ENCODE results near the gene NDUFB4.
"Not testable (repeated sequence)": the region's sequence is repeated elsewhere in the genome, so short reads cannot be mapped to it uniquely, and the experiment has no call there.

NDUFB4 gene

DNA sequence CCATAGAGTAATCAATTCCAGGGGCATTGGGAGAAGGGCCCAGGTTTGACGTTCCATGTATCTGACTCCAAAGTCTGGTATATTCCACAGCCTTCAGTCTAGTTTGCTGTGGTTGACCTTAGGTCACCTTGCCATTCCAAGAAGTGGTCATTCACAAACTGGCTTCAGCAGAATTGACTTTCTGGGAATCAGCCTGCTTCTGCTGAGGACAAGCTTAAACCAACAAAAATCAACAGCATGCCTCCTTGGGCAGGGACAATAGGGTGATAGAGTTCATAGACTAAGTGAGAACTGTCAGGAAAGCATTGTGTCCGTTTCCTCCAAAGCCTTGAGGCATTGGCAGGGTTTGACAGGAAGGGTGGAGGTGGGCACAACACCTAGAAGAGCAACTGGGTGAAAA lies 24.1 kb upstream of the NDUFB4 start:
- no peak for DNase-seq

DNA sequence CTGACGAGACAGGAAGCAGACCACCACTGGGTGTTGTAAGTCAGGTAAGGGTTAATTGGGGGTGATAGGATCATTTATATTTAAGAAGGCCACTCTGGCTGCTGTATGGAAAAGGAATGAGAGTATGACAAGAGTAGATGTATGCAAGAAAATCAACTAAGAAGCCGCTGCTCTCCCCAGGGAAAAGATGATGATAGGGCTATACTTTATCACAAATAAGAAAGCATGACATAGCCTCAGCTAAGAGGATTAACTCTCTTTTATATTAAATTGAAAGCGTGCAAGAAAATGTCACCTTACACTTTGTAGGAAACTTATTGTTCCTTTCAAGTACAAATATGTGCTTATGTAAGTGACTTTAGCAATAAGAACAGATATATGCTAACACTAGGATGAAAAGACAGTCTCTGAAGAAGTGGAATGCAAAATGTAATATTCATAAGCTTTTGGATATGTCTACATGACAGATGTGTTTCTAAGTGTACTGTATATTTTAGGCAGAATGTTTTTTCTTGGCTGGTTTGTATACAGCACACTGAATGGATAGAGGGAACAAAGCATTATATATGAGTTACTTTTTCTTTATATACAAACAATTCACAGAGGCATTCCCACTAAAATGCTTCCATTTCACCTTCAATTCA lies 8.7 kb upstream of the NDUFB4 start:
- DNase-seq = no peak

DNA sequence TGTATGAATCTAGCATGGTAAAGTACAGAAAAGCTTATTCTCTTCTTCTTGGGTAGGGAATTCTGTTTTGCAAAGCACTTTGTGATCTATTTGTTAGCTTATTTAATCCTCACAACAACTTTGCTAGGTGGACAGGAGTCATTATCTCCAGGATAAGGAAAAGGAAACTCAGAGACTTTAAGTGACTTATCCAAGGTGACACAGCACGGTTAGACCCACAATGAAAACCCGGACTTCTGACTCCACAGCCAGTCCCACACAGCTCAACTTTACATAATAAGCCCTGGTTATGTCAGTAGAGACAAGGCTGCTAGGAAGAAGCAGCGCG lies 384 bp upstream of the NDUFB4 start:
- DNase-seq = no peak

DNA sequence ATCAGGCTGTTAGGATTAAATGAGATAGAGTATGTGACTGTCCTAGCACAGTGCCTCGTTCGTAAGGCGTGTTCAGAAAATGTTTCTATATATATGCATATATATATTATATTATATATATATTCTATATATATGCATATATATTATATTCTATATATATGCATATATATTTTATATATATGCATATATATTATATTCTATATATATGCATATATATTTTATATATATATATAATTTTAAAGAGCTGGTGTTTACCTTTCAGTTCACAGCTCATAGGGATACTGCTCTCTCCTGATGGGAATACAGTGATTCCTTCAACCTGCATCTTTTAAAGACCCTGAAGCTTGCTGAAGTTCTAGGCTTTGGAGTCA lies 702 bp downstream of the NDUFB4 start:
- no peak for DNase-seq

DNA sequence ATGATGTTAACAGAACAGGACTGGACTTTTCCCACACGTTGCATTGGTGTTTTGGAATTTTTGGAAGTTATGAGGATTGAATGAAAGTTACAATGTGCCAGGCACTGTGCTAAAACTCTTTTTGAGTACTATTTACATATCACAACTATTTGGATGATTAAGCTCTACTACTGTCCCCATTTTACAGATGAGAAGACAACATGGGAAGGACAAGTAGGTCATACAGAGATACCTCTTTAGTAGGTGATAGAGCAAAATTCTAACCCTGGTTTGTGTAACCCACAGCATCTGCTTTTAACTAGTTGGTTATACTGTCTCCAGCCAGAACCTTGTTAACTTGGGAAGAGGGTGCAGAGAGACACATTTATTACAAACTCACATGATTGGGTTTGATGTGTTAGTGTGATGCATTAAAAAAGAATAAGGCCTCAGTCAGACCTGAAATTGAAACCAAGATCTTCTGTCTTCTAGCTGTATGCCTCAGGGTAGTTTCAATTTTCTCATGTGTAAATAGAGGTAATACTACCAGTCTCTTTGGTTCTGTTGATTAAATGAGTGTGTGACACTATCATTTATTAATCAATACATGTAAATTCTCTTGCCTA lies 1.4 kb downstream of the NDUFB4 start:
- DNase-seq = no peak

DNA sequence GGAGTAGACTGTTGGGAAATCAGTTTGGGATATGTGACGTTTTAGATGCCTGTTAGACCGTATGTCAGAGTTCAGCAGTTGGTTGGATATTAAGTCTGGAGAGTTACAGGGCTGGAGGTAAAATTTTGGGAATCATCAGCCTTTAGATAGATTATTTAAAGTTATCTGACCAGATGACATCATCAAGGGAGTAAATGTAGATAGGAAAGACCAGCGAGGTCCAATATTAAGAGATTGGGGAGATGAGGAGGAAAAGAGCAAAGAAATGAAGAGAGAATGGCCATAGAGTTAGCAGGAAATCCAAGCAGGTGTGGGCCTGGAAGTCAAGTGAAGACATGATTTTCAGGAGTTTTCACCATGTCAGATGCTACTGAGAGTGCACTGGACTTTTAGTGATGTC lies 3.1 kb downstream of the NDUFB4 start:
- DNase-seq = no peak

DNA sequence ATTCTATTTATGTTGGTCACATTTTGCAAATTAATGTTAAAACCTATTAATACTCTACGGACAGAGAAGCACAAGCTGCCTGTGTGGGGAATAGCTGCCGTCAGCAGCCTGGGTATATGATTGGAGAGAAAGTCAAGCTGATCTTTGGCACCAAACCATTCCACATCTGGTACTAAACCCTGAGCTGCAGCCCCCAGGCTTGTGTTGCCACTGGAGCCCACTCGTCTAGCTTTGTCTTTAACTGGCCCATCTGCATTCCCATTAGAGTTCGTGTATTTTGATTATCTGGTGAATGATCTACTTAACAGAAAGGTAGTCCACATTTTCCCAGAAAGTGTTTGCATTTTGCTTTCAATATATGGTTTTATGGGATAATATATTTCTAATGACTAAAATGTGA lies 5.4 kb downstream of the NDUFB4 start:
- DNase-seq = no peak

DNA sequence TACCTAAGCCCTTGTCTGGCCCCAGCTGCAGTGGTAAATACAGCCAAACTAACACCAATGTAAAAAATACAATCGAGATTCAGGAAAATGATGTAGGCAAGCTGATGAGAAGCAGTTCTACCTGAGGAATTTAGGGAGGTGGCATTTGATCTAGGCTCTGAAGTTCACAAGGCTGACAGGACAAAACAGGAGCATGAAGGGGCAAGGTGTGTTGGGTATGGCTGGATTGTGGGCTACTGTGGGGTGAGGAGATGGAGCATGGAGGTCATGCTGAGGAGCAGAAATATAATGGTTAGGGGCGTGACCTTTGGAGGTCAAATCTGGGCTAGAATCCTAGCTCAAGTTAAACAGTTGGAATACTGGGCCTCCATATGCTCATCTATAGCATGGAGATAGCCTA lies 6.5 kb downstream of the NDUFB4 start:
- no peak for DNase-seq

DNA sequence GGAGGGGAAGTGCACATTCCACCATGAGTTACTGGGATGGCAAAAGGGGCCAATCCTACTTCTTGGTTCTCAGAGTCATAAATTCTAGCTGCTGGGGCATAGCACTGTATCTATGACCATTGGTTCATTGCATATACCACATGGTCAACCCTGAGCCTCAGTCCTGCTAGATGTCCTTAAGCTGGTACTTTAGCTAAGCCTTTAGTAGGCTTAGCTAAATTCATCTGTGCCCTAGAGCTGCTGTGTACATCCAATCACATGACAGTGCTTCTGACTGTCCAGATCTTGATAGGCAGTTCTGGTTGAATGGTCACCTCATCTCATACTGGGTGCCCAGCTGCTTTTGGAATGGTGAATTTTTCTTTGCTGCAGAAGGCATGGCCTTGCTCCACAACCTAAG lies 8.2 kb downstream of the NDUFB4 start:
- no peak for DNase-seq

DNA sequence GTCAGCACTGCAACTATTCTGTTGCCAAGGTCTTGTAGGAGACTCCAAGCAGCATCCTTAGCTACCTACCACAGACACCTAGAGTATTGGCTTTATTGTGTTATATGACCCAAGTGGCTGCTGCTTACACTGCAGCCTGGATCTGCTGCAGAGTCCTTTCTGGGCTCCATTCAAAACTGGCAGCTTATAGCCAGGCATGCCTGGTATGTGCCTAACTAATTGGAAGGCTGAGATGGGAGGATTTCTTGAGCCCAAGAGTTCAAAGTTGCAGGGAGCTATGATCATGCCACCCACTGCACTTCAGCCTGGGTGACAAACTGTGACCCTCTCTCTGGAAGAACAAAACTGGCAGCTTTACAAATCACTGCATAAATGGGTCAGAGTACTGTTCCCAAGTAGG lies 8.6 kb downstream of the NDUFB4 start:
- DNase-seq = no peak

DNA sequence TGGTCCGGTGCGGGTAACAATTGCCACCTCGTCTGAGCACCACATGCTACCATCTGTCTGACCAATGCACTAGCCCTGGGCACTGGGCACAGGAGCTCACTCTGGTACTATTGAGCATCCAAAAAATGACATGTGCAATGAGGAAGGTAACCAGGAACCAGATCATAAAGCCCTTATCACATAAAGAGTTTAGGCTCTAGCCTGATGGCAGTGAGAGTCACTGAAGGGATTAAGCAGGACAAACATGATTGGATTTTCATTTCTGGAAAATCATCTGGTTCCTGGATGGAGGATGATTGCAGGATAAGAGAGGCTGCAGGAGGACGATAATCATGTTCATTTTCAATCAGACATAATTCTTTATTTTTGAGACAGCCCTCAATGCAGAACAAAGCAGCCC lies 12.4 kb downstream of the NDUFB4 start:
- DNase-seq = no peak

DNA sequence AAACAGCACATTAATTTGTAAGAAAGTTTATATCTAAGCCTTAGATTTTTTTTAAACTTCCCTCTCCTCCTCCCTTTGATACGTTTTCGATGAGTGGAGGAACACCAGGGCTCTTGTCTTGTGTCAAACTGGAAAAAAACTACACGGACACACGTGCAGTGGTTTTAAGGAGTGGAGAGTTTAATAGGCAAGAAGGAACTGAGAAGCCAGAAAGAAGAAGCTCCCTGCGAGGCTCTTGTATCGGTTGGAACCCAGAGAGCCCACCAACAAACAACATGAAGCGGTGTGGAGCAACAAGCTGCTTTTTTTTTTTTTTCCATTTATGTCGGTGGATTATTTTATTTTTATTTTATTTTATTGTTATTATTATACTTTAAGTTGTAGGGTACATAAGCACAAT lies 18.6 kb downstream of the NDUFB4 start:
- no peak for DNase-seq

DNA sequence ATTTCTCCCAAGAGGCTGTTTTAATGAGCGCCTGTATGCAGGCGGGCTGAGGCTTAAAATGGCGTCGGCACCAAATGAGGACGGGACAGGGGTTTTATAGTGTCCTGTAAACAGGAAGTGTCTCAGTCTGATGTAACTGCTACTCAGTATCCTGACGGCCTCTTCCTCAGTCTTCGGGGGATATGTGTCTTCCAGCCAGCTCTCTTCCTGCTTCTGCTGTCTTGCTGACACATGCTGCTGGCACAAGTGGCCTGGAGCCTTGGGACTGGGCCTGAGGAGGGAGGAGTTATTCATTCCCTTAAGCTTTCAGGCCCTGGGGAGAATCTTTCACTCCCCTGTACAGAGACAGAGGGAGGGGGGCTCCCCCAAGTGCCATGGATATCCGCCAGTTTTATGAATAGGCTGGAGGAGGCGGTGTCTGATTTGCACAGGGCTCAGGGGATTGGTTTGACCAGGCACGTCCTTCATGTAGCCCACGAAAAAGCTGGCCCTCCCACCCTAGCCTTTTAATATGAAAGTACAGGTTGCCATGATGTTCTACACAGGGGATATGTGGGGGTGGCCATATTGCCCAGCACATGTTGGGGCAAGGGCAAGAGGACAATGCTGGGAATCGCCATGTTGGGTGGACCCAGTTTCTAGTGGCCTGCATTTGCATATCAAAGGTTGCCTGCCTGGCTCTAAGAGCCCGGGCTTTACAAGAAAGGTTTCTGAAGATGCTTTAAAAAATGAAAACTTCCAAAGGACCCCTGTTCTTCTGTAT lies 19.9 kb downstream of the NDUFB4 start:
- DNase-seq = no peak

DNA sequence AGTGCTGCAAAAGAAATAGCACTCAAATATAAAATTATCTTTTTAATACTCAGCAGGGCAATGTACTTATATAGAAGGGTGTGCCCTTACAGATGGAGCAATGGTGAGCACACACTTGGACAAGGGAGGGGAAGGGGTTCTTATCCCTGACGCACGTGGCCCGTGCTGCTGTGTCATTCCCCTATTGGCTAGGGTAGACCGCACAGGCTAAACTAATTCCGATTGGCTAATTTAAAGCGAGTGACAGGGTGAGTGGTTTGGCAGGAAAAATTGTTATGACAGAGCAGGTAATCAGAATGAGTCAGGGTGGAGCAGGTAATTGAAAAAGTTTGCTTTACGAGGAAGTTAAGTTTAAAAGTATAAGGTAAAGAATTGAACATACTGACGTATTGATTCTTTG lies 20.6 kb downstream of the NDUFB4 start:
- not testable (repeated sequence) for DNase-seq

DNA sequence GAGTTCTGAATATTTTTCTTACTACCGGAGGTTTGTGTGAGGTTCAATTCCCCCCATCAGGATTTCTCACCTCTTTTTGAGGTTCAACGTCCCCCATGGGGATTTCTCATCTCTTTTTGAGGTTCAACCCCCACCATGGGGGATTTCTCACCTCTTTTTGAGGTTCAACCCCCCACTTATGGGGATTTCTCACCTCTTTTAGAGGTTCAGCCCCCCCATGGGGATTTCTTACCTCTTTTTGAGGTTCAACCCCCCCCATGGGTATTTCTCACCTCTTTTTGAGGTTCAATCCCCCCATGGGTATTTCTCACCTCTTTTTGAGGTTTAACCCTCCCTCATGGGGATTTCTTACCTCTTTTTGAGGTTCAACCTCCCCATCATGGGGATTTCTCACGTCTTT lies 26.3 kb downstream of the NDUFB4 start:
- DNase-seq = no peak

DNA sequence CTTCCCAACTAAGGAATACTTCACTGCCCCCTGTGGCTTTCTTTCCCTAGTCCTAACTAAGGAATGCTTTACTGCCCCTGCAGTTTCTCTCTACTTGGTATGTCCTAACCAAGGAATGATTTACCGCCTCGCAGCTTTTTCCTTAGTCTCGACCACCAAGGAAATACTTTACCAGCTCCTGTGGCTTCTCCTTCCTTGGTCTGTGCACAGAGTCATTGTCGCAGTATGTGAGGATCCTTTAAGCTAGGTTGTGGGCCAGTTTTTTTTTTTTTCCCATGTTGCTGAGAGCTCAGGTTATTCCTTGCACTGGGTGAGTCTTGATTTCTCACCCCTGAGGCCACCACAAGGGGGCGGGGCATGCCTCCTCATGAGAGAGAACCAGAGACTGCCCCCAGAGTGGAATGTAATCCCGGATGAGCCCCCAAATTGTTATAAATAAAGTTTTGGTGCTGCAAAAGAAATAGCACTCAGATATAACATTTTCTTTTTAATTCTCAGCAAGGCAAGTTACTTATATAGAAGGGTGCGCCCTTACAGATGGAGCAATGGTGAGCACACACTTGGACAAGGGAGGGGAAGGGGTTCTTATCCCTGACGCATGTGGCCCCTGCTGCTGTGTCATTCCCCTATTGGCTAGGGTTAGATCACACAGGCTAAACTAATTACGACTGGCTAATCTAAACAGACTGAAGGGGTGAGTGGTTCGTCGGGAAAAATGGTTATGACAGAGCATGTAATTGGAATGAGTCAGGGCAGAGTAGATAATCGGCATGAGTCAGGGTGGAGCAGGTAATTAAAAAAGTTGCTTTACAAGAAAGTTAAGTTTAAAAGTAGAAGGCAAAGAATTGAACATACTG lies 27.0 kb downstream of the NDUFB4 start:
- DNase-seq = no peak

DNA sequence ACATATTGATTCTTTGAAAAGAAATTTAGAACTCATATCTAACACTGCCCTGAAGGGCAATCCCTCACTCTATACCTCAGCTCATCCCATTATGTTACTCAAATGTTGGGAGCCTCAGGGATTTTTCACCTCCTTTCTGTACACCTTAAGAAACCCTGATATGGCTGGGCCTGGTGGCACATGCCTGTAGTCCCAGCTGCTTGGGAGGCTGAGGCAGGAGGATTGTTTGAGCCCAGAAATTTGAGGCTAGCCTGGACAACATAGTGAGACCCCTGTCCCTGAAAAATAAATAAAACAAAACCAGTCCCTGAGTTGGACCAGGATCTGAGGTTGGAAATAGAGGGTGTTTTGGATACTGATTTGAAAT lies 27.6 kb downstream of the NDUFB4 start:
- no peak for DNase-seq

DNA sequence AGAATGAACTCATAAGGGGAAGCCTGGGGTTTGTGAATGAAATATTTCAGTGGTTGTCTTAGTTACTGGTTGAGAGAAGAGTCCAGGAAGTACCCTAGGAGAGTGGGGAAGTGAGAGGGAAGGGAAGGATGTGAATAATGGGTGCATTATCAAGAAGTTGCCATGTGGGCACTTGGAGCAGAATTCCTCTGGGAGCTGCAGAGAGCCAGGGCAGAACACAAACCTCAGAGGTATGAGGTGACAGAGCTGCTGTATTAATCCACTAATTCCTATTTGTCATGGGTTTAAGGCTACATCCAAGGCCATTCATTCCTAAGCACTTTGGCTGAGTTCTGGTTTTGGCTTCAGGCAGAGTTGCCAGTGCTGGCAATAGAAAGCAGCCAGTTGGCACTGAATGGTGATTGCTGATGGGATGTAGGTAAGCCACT lies 29.0 kb downstream of the NDUFB4 start:
- no peak for DNase-seq

DNA sequence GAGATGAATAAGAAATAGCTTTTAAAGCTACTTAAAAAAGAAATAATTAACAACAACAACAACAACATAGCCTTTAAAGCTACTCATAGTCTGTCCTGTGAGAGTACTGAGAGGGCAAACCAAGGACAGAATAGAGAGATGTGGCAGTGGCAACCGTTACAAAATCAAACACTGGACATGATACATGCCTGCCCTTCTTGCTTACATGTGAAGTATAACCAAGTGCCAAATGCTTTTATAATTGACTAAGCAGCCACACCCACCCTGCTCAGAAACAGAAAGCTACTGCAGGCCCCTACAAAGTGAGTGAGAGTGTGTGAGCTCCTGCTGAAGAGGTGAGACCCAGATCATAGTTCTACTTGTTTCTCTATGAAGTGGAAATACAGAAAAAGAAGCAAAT lies 38.4 kb downstream of the NDUFB4 start:
- DNase-seq = no peak

DNA sequence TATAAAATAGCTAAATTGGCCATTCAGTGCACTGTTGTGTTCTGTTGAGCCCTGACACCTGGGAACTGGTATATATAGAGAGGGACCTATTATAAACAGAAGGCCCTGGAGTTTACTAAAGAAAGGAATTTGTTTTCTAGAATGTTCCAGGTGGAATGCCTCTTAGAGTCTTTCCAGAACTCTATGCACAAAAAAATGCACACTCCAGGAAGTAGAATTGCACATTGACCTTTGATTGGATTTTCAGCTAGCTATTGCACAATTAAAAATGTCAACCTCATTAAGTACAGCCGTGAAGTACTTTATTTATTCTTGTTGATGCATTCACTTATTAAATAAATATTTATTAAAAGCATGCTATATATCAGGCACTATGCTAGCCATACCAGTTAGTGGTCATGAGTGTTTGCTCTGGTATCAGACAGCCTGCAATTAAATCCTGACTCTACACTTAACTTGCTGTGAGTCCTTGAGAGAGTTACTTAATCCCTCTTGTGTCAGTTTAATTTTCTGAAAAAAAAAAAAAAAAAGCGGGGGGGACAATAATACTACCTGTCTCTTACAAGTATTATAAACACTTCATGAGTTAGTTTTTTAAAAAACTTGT lies 40.8 kb downstream of the NDUFB4 start:
- no peak for DNase-seq

DNA sequence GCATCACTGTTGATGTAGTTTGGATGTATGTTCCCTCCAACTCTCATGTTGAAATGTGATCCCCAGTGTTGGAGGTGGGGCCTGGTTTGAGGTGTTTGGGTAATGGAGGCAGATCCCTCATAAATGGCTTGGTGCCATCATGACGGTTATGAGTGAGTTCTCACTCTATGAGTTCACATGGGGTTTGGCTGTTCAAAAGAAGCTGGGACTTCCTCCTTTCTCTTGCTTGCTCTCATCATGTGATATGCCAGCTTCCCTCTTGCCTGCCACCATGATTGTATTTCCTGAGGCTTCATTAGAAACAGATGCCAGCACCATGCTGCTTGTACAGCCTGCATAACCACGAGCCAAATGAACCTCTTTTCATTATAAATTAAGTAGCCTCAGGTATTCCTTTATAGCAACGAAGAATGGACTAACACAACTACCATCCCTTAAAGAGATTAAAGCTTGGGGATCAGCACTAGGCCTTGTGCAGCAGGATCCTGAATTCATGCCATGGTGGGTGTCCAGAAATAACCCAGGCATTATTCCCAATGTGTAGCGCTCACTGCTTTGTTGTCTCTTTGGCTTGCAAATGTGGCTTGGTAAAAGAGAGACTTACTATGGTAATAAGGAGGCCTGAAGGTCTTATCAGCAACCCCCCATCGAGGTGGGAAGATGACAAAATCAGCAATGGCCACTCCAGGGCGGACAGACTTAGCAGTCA lies 41.9 kb downstream of the NDUFB4 start:
- DNase-seq = no peak

DNA sequence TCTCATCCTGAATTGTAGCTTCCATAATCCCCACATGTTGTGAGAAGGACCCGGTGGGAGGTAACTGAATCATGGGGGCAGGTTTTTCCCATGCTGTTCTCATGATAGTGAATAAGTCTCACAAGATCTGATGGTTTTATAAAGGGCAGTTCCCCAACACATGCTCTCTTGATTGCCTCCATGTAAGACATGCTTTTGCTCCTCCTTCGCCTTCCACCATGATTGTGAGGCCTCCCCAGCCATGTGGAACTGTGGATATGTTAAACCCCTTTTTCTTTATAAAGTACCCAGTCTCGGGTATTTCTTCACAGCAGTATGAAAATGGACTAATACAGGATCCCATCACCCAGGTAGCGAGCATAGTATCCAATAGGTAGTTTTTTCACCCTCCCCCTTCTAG lies 42.7 kb downstream of the NDUFB4 start:
- DNase-seq = not testable (repeated sequence)

DNA sequence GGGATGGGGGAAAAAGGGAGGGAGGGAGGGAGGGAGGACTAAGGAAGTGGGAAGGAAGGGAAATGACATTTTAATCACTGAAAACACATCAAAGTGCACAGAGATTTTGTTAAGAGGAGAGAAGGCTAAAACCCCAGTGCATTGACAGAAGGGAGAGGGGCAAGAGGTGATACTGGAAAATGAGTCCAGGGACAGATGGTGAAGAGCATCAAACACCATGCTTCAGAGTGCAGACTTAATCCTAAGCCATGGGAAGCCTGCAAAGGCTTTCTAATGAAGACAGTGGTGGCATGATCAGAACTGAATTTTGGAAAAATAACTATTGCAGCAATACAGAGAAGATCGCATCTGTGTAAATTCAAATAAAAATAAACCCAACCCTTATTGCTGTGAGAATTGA lies 44.1 kb downstream of the NDUFB4 start:
- DNase-seq = no peak

Data from NCI-H748 treated with DMSO at 0.1 percent for 48 hours (cell line).